Fibroblast of skin of left biceps (primary cell): ENCODE results near the gene BTN1A1.
"Not testable (repeated sequence)": the region's sequence is repeated elsewhere in the genome, so short reads cannot be mapped to it uniquely, and the experiment has no call there.

ENCODE experiments used
- DNase-seq, 2 experiments: peaks; one replicate each; pipeline ENCODE4 v3.0.0-alpha.2; 2013; ENCODE audit warnings: low read depth in 2 of 2

The BTN1A1 gene, protein sequence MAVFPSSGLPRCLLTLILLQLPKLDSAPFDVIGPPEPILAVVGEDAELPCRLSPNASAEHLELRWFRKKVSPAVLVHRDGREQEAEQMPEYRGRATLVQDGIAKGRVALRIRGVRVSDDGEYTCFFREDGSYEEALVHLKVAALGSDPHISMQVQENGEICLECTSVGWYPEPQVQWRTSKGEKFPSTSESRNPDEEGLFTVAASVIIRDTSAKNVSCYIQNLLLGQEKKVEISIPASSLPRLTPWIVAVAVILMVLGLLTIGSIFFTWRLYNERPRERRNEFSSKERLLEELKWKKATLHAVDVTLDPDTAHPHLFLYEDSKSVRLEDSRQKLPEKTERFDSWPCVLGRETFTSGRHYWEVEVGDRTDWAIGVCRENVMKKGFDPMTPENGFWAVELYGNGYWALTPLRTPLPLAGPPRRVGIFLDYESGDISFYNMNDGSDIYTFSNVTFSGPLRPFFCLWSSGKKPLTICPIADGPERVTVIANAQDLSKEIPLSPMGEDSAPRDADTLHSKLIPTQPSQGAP

GRCh38 chr6:26500102-26500501 is at the start of gene BTN1A1:
TSS of gene BTN1A1 (plus strand) at chr6:26500303. CDS start at chr6:26501287, 984 bp downstream.
- DNase-seq, result no peak

DNA sequence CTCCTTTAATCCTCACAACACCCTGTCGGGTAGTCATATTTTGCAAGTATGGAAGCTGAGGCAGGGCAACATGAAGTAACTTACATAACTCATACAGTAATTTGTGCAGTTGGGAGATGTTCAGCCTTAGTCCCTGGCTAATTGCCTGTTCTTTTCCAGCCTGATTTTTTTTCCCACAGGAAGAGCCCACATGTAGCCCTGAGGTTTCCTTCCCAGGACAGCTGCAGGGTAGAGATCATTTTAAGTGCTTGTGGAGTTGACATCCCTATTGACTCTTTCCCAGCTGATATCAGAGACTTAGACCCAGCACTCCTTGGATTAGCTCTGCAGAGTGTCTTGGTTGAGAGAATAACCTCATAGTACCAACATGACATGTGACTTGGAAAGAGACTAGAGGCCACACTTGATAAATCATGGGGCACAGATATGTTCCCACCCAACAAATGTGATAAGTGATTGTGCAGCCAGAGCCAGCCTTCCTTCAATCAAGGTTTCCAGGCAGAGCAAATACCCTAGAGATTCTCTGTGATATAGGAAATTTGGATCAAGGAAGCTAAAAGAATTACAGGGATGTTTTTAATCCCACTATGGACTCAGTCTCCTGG is 47.4 kb upstream of the BTN1A1 start:
- no peak for DNase-seq

GRCh38 chr6:26454631-26455030 is 45.5 kb upstream of the BTN1A1 start:
- no peak for DNase-seq

- DNase-seq, result no peak
Observed at GRCh38 chr6:26455357-26455970, 44.6 kb upstream of the BTN1A1 start.

DNA sequence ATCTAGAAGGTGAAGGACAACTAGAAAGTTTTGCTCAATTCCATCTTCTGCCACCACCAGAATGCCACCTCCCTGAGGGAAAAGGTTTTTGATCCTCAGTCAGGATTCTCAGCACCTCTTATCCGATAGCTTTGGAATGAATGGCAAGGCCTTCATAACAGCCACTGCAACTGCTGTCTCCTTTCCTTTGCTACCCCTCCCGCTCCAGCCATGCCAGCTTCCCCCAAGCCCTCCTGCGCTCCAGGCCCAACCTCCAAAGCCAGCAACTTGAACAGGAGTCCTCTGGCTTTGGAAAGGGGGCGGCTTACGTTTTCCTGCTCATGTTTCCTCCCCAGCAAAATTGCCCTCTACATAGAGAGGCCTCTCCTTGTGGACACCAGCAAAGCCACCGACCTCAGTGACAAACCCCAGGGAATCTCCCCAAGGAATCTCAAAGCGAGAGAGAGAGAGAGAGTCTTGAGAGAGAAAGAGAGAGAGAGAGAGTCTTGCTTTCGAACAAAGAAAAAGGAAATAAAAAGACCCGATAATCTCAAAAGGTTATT is 42.8 kb upstream of the BTN1A1 start:
- DNase-seq, result no peak

DNA sequence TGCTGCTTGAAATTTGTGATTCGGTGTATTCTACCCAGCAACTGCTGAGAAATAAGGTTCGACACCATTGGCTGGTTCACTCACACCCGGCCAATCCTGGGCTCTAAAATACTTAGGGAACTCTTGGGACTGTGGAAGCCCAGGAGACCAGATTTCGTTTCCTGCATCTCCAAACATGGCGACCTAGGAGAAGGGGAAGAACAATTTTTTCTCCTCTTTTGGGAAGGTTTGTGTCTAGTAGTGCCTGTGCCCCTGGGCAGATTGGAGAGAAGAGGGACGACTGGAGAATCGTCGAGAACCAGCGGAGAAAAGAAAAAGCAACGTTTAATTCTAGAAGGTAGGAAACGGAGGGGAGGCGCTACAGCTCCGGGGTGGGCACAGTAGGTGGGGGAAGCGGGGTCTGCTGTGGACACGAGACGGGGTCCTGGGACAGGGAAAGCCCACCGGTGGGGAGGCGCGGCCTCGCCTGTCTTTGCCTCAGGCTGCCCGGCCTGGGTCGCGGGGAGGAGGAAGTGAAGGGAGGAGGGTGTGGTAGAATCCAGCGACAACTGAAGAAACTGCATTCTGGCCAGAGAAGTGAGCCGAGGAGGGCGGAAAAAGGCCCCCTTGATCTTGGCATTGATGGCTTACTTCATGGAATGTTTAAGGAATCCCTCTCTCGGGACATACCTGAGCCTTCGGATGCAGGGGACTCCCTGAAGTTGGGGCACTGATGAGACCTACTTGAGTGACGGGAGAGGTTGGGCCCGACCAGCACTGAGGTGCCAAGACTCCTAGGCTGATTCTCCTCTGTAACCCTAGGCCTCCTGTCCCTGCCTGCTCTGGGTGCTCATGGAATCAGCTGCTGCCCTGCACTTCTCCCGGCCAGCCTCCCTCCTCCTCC is 42.1 kb upstream of the BTN1A1 start, which contains the start of gene BTN2A1:
Gene BTN2A1 (plus strand): TSS at position 150 of the 883 bp plus-strand sequence. CDS start 682 bp downstream, at position 832.
- DNase-seq, result peak; percentile 76 to 77

DNA sequence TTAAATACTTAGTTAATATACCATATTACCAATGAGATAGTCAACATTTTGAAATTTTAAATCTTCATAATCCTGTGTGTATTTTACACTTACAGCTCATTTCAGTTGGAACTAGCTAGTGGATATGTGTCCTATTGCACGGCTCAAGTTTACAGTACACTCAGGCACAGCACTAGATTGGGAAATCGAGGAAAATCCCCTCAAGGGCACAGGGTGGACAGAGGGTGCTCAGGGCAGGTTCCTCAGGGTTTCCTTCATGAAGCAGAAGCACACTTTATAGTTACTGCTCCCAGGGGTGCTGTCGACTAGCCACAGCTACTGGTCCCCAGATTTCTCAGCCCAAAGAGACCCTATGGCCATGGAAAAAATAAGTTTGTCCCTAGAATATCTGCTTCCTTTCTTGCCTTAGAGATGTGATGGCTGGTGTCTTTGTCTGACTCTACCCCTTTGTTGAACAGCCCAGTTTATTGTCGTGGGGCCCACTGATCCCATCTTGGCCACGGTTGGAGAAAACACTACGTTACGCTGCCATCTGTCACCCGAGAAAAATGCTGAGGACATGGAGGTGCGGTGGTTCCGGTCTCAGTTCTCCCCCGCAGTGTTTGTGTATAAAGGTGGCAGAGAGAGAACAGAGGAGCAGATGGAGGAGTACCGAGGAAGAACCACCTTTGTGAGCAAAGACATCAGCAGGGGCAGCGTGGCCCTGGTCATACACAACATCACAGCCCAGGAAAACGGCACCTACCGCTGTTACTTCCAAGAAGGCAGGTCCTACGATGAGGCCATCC is 40.9 kb upstream of the BTN1A1 start:
- no peak for DNase-seq

DNA sequence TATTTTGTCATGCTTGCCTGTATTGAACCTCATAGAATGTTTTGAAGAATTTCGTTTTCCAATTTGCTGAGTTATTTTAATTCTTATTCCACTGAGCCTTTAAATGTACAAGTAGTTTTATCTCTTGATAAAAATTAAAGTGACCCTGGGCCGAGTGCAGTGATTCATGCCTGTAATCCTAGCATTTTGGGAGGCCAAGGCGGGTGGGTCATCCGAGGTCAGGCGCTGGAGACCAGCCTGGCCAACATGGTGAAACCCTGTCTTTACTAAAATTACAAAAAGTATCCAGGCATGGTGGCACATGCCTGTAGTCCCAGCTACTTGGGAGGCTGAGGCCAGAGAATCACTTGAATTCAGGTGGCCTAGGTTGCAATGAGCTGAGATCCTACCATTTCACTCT is 38.8 kb upstream of the BTN1A1 start:
- DNase-seq, result not testable (repeated sequence)

DNA sequence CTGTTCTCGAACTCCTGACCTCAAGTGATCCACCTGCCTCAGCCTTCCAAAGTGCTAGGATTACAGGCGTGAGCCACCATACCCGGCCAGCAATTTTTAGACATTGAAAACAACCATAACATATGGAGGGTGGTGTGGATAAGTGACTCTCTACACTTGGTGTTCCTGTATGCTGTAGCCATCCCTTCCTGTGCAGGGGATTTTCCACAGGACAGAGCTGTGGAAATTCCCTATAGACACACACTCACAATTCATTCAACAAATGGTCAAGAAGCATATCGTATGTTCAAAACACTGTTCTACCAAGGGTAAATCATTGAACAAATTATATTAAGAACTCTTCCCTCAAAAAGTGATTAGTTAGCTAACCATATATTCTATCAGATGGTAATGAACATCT is 36.1 kb upstream of the BTN1A1 start:
- DNase-seq, result no peak

DNA sequence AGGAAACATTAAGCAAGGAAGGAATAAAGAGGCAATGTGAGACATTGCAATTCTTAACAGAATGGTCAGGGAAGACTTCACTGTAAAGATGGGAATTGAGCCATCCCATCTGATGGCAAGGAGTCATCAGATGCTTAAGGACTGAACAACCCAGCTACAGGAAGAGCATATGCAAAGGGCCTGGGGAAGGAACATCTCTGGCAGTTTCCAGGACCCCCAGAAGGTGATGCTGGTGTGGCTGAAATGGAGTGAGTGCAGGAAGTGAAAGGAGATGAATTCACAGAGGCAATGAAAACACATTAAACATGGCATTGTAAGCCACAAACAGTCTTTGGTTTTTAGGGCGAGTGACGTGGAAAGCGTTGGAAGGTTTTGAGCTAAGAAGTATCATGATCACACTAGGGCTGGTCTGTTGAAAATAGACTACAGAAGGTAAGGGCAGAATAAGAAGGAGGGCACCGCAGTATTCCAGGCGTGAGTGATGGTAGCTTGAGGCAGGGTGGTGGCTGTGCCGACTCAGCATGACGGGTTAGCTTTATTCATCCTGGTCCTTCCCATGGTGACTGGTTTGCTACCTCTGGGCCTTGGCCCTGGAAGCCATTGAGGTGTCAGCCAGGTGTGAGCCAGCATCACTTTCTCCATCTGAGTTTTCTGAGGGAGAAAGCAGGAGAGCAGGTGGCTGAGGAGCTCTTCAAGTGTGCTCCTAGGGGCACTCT is 35.5 kb upstream of the BTN1A1 start:
- DNase-seq, result no peak

DNA sequence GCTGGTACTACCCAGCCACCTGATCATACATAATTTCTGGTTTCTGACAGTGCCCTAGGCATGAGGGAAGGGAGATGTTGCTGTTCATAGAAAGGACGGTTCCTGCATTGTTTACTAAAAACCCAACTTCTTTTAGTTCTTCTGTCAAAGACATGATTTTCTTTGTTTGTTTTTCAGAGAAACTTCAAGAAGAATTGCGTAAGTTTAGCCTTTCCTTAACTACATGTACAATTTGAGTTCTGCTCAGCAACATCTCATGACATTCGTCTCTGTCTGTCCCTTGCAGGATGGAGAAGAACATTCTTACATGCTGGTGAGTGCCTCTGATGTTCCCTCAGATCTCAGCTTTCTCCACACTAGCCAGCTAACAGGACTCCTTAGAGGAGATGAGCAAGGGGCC is 34.3 kb upstream of the BTN1A1 start:
- no peak for DNase-seq

DNA sequence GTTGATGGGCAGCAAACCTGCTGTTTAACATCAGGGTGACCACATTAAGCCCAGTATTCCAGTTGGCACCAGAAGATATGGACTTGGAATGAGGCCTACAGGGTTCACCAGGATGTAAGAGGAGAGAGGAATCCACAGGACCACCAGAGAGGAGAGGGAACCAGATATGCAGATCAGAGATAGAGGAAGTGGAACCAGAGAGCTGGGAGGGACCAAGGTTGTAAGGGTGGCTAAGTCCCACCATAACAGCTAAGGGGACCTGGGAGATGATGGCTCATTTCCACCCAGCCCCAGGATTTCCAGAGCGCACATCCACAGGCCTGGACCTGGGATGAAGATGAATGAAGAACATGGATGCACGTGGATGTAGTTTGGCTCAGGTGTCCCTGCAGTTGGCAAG is 31.3 kb upstream of the BTN1A1 start:
- no peak for DNase-seq

GRCh38 chr6:26470643-26471042 is 29.5 kb upstream of the BTN1A1 start:
- no peak for DNase-seq

- no peak for DNase-seq
Observed at GRCh38 chr6:26471970-26472369, 28.1 kb upstream of the BTN1A1 start.

- DNase-seq, result no peak
Observed at GRCh38 chr6:26472549-26473290, 27.4 kb upstream of the BTN1A1 start.

DNA sequence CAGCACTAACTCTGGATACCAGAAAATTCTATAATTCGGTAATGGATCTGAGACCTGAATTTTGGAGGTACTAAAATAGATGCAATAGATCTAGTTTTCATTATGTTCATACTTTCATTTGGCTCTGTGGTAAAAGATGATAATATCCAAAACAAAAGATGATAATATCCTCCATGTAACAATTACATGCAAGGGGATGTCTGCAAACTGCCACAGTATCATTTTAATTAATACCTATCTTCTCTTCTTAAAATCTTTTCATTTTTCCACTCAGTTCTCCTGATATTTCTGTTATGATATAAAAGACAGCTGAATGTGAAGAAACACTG is 26.7 kb upstream of the BTN1A1 start:
- no peak for DNase-seq

GRCh38 chr6:26473758-26474438 is 26.2 kb upstream of the BTN1A1 start:
- DNase-seq, result peak; percentile 92 to 93

- DNase-seq, result no peak
Observed at GRCh38 chr6:26474439-26474881, 25.6 kb upstream of the BTN1A1 start.
